Measurements from ENCODE around the gene SCML1. TPM values are rescaled to one million over a fixed set of nuclear protein-coding genes. Genes with fewer than 3 reads are reported as not detected.

The SCML1 gene
- polyA plus RNA-seq, 1 donor (not counting 4 experiments of a cell fraction or from before 2014, with no cell fraction given), result 19.9 TPM

GRCh38 chrX:17750436-17750835 is 13.1 kb downstream of the SCML1 start:
- no peak for DNase-seq (ENCODE audit: low read depth, low spot score)

GRCh38 chrX:17758382-17758781 is 21.1 kb downstream of the SCML1 start:
- Histone ChIP-seq H3K4me3 (ENCODE audit: control insufficient read depth in 2 of 3, extremely low read depth in 1 of 3, insufficient read depth in 2 of 3, low read depth in 1 of 3, low read length in 3 of 3) (no peak overlapping the region), H3K9me1 (ENCODE audit: control insufficient read depth, extremely low read depth, insufficient read depth, low read length) (no peaks in the 10 kb centered on the region), H3K36me3 (ENCODE audit: control insufficient read depth in 2 of 2, extremely low read depth in 1 of 2, insufficient read depth in 2 of 2, low read length in 2 of 2) (no peaks in the 10 kb centered on the region), H2AFZ (ENCODE audit: control insufficient read depth, low read length) (no peak overlapping the region), H3K4me1 (ENCODE audit: control insufficient read depth, extremely low read depth, insufficient read depth, low read length) (no peaks in the 10 kb centered on the region), H3K79me2 (ENCODE audit: control insufficient read depth, insufficient read depth, low read length) (no peaks in the 10 kb centered on the region), H3K4me2 (ENCODE audit: control insufficient read depth, extremely low read depth, insufficient read depth, low read depth, low read length) (no peak overlapping the region), H3K9ac (ENCODE audit: control insufficient read depth, extremely low read depth, insufficient read depth, low read length) (no peak overlapping the region), H3K27ac (ENCODE audit: control insufficient read depth, insufficient read depth, low read length) (no peak overlapping the region), H3K9me3 (ENCODE audit: control insufficient read depth, low read depth, low read length) (no peaks in the 10 kb centered on the region), H3K27me3 (ENCODE audit: control insufficient read depth, extremely low read depth, insufficient read depth, low read length) (no peaks in the 10 kb centered on the region), H4K20me1 (ENCODE audit: control insufficient read depth, extremely low read depth, insufficient read depth, low read length) (no peaks in the 10 kb centered on the region)
- DNase-seq (ENCODE audit: low read depth, low spot score) (no peak), FAIRE-seq (no peak)
- dilution Hi-C loops (cut with MboI; ENCODE audit: extremely low pct_ligation_motif_present, low sequenced_read_pairs), result no loop called here
- TF ChIP-seq EZH2 (IDR thresholded peaks at IDR 0.05; ENCODE audit: low read length) (no peak), CTCF (optimal IDR thresholded peaks at IDR 0.05 in 1 of 3, IDR thresholded peaks at IDR 0.05 in 1 of 3, conservative IDR thresholded peaks at IDR 0.05 in 1 of 3; ENCODE audit: extremely low read depth in 1 of 3, insufficient read depth in 2 of 3, low read length in 3 of 3) (no peak)

More at GRCh38 chrX:17750436-17750835, 13.1 kb downstream of the SCML1 start:
- Histone ChIP-seq H3K9me3 (ENCODE audit: control insufficient read depth, low read depth, low read length) (no peaks in the 10 kb centered on the region), H4K20me1 (ENCODE audit: control insufficient read depth, extremely low read depth, insufficient read depth, low read length) (no peaks in the 10 kb centered on the region), H2AFZ (ENCODE audit: control insufficient read depth, low read length) (no peak overlapping the region), H3K9me1 (ENCODE audit: control insufficient read depth, extremely low read depth, insufficient read depth, low read length) (no peaks in the 10 kb centered on the region), H3K4me2 (ENCODE audit: control insufficient read depth, extremely low read depth, insufficient read depth, low read depth, low read length) (no peak overlapping the region), H3K4me1 (ENCODE audit: control insufficient read depth, extremely low read depth, insufficient read depth, low read length) (no peaks in the 10 kb centered on the region), H3K9ac (ENCODE audit: control insufficient read depth, extremely low read depth, insufficient read depth, low read length) (no peak overlapping the region), H3K27me3 (ENCODE audit: control insufficient read depth, extremely low read depth, insufficient read depth, low read length) (no peaks in the 10 kb centered on the region), H3K27ac (ENCODE audit: control insufficient read depth, insufficient read depth, low read length) (no peak overlapping the region), H3K36me3 (ENCODE audit: control insufficient read depth in 2 of 2, extremely low read depth in 1 of 2, insufficient read depth in 2 of 2, low read length in 2 of 2) (no peaks in the 10 kb centered on the region), H3K4me3 (ENCODE audit: control insufficient read depth in 2 of 3, extremely low read depth in 1 of 3, insufficient read depth in 2 of 3, low read depth in 1 of 3, low read length in 3 of 3) (no peak overlapping the region), H3K79me2 (ENCODE audit: control insufficient read depth, insufficient read depth, low read length) (peaks cover 3% of the 10 kb centered on the region)
- no peak for FAIRE-seq
- TF ChIP-seq CTCF (optimal IDR thresholded peaks at IDR 0.05 in 1 of 3, IDR thresholded peaks at IDR 0.05 in 1 of 3, conservative IDR thresholded peaks at IDR 0.05 in 1 of 3; ENCODE audit: extremely low read depth in 1 of 3, insufficient read depth in 2 of 3, low read length in 3 of 3) (no peak), EZH2 (IDR thresholded peaks at IDR 0.05; ENCODE audit: low read length) (no peak)
- dilution Hi-C loops (cut with MboI; ENCODE audit: extremely low pct_ligation_motif_present, low sequenced_read_pairs), result no loop called here
